Testis (tissue), 2 donors: ENCODE results near the gene TBX6.

Experiments
- CTCF ChIP-seq, 3 experiments: fragments of 450-650 bp in 2 of 3; fragments of 200-600 bp in 1 of 3; sonication (generic) in 1 of 3; IDR thresholded peaks; one replicate each; pipeline ENCODE4 v1.5.1; 2016 to 2019; ENCODE audit warnings: antibody characterized with exemption in 3 of 3, mild to moderate bottlenecking in 2 of 3, moderate library complexity in 1 of 3
- POLR2A ChIP-seq: fragments of 450-650 bp; IDR thresholded peaks from one replicate; pipeline ENCODE4 v1.6.1; 2017; ENCODE audit warnings: antibody characterized with exemption, mild to moderate bottlenecking, moderate library complexity

DNA sequence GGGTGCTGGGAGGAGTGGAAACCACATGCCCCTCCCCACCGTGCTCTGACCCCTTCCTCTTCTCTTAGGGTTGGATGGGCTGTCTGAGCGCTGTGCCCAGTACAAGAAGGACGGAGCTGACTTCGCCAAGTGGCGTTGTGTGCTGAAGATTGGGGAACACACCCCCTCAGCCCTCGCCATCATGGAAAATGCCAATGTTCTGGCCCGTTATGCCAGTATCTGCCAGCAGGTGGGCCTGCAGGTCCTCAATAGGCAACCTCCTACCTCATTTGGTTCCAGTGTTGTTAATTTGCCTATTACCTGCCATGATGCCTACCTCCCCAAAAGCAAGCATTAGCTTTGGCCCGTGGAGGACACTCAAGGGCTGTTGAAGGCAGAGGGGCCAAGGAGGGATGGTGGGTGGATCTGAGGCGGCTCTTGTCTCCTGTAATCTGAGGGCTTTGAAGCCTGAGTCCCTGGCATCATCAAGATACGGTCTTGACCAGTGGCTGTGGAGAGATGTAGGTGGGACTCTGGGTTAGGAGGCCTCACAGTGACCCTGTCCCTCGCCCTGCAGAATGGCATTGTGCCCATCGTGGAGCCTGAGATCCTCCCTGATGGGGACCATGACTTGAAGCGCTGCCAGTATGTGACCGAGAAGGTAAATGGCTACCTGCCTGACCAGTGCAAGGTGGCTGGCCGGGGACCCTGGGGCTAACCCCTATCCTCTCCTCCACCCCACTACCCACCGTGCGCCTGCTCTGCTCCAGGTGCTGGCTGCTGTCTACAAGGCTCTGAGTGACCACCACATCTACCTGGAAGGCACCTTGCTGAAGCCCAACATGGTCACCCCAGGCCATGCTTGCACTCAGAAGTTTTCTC, 22.7 kb downstream of the TBX6 start:
- TF ChIP-seq CTCF (IDR thresholded peaks at IDR 0.05), result peak; percentile 9 to 43 (median 21)
- TF ChIP-seq POLR2A, result no peak
